ENCODE data around the gene JAG2.

JAG2 gene

GRCh38 chr14:105140581-105140980 lies 28.0 kb downstream of the JAG2 start:
- Histone ChIP-seq H3K27me3 (ENCODE audit: insufficient read depth, poor library complexity, severe bottlenecking) (no peaks in the 10 kb centered on the region), H3K4me3 (replicated peaks; ENCODE audit: insufficient read depth, low read length) (no peak overlapping the region), H3K27ac (replicated peaks) (no peak overlapping the region)
- TF ChIP-seq POLR2AphosphoS5 (IDR thresholded peaks at IDR 0.05; ENCODE audit: low read depth): no peak
- no peak for TF ChIP-seq SPI1 (IDR thresholded peaks at IDR 0.05; ENCODE audit: borderline replicate concordance, low read depth)
- no peak for TF ChIP-seq REST (IDR thresholded peaks at IDR 0.05; ENCODE audit: insufficient replicate concordance, low read depth)
- TF ChIP-seq GABPA (IDR thresholded peaks at IDR 0.05; ENCODE audit: low read depth): no peak
- TF ChIP-seq, protein P1, sequence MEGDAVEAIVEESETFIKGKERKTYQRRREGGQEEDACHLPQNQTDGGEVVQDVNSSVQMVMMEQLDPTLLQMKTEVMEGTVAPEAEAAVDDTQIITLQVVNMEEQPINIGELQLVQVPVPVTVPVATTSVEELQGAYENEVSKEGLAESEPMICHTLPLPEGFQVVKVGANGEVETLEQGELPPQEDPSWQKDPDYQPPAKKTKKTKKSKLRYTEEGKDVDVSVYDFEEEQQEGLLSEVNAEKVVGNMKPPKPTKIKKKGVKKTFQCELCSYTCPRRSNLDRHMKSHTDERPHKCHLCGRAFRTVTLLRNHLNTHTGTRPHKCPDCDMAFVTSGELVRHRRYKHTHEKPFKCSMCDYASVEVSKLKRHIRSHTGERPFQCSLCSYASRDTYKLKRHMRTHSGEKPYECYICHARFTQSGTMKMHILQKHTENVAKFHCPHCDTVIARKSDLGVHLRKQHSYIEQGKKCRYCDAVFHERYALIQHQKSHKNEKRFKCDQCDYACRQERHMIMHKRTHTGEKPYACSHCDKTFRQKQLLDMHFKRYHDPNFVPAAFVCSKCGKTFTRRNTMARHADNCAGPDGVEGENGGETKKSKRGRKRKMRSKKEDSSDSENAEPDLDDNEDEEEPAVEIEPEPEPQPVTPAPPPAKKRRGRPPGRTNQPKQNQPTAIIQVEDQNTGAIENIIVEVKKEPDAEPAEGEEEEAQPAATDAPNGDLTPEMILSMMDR (IDR thresholded peaks at IDR 0.05; ENCODE audit: insufficient read depth, low read length): no peak
- DNase-seq (ENCODE audit: low read depth in 1 of 2, low spot score in 1 of 2): no peak

- no peak overlapping the region for H3K4me3 ChIP-seq (replicated peaks; ENCODE audit: insufficient read depth, low read length)
- no peaks in the 10 kb centered on the region for H3K27me3 ChIP-seq (ENCODE audit: insufficient read depth, poor library complexity, severe bottlenecking)
- no peak for TF ChIP-seq REST (IDR thresholded peaks at IDR 0.05; ENCODE audit: insufficient replicate concordance, low read depth)
- TF ChIP-seq, protein P1 (IDR thresholded peaks at IDR 0.05; ENCODE audit: insufficient read depth, low read length): no peak
- TF ChIP-seq GABPA (IDR thresholded peaks at IDR 0.05; ENCODE audit: low read depth): no peak
- no peak for TF ChIP-seq POLR2AphosphoS5 (IDR thresholded peaks at IDR 0.05; ENCODE audit: low read depth)
Measured at GRCh38 chr14:105139831-105140239, 28.7 kb downstream of the JAG2 start.

GRCh38 chr14:105139212-105139825 lies 29.3 kb downstream of the JAG2 start:
- H3K4me3 ChIP-seq (replicated peaks; ENCODE audit: insufficient read depth, low read length): no peak overlapping the region
- no peak for TF ChIP-seq GABPA (IDR thresholded peaks at IDR 0.05; ENCODE audit: low read depth)
- TF ChIP-seq, protein P1 (IDR thresholded peaks at IDR 0.05; ENCODE audit: insufficient read depth, low read length): no peak
- no peak for TF ChIP-seq SPI1 (IDR thresholded peaks at IDR 0.05; ENCODE audit: borderline replicate concordance, low read depth)
- TF ChIP-seq REST (IDR thresholded peaks at IDR 0.05; ENCODE audit: insufficient replicate concordance, low read depth): no peak
- no peak for TF ChIP-seq POLR2AphosphoS5 (IDR thresholded peaks at IDR 0.05; ENCODE audit: low read depth)
- H3K27ac ChIP-seq (replicated peaks): no peak overlapping the region
- H3K27me3 ChIP-seq (ENCODE audit: insufficient read depth, poor library complexity, severe bottlenecking): no peaks in the 10 kb centered on the region
- no peak for DNase-seq (ENCODE audit: low read depth in 1 of 2, low spot score in 1 of 2)

More at GRCh38 chr14:105139831-105140239, 28.7 kb downstream of the JAG2 start:
- no peak for DNase-seq (ENCODE audit: low read depth in 1 of 2, low spot score in 1 of 2)
- no peak overlapping the region for H3K27ac ChIP-seq (replicated peaks)

All from HL-60 (cell line).